ENCODE data around the gene CTDSPL. TPM values are rescaled to one million over a fixed set of nuclear protein-coding genes. Genes with fewer than 3 reads are reported as not detected.

CTDSPL gene
- total and polyA plus RNA-seq, 7 experiments from 2014 or later, result 0.15 to 5.6 (median 1.7) TPM

GRCh38 chr3:37922721-37923568, 61.3 kb downstream of the CTDSPL start:
- Mint-ChIP-seq H3K4me3 (no peak overlapping the region), H3K9me3 (no peaks in the 10 kb centered on the region), H3K27me3 (peaks cover 0 to 10% (median 0%) of the 10 kb centered on the region in 5 donors), H3K27ac (peak overlapping the region in 4 of 9 donors; percentile 1 to 66 (median 24)), H3K4me1 (peaks cover 0 to 9% (median 0%) of the 10 kb centered on the region in 7 donors), H3K36me3 (peaks cover 0 to 3% (median 0%) of the 10 kb centered on the region in 5 donors)
- Histone ChIP-seq H3K9me3 (ENCODE audit: control insufficient read depth in 2 of 3, low read length in 3 of 3) (no peaks in the 10 kb centered on the region), H3K27me3 (ENCODE audit: control insufficient read depth in 2 of 2, insufficient read depth in 2 of 2, low read length in 2 of 2) (no peaks in the 10 kb centered on the region), H3K36me3 (ENCODE audit: control insufficient read depth in 2 of 3, insufficient read depth in 3 of 3, low read length in 3 of 3) (no peaks in the 10 kb centered on the region), H3K4me3 (ENCODE audit: low read length) (no peak overlapping the region), H3K4me1 (ENCODE audit: control insufficient read depth in 2 of 2, insufficient read depth in 2 of 2, low read length in 2 of 2) (no peaks in the 10 kb centered on the region), H3K27ac (ENCODE audit: low read depth, low read length) (no peak overlapping the region)
- ATAC-seq (peak; percentile 60), DNase-seq (no peak)
- POLR2A ChIA-PET, result no interaction called here
- CTCF ChIA-PET, result interaction anchor here (0.6 kb wide), 1 partner anchor 596 kb away, joined by 3 read pairs; no protein-coding TSS in a partner anchor
- intact Hi-C loops (cut with micrococcal nuclease), result no loop called here

DNA sequence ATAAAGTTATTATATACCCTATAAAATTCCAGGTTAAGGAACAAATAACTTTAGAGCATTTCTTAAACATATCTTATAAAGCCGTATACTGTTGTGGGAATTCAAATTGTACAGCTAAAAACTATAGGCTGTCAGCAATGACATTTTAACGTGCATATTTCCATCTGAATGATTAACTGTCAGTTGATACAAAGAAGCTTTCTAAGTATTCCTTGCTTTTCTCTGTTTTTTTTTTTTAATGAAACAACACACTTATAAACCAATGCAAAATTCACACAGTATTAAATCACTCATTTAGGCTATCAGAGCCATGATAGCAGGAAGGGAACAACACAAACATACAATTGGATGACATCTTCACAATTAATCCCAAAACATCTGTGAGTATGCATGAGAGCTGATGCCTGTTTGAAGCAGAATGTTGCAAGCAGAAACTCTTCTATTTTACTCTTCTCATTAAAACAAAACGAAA, 61.9 kb downstream of the CTDSPL start:
- CTCF ChIA-PET, result no interaction called here
- peaks cover 0 to 1% (median 0%) of the 10 kb centered on the region in 11 donors for H3K9me3 Mint-ChIP-seq

DNA sequence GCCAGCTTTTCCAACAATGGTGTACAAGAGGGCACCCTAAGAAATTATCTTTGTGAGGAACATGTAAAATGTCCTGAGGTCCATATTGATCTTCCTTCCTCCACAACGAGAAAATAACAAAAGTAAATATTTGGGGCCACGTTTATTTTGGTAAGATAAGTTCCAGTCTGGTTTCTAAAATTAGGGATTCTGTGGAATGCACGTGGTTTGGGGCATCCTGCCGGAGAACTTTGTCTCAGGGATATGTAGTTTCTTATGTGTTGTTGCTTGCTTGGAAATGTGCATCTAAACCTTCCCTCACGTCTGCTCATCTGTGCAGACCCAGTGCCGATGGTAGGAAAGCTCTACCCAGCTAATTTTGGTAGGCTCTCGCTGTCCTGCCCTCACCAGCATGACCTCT, 62.8 kb downstream of the CTDSPL start:
- H3K27ac Mint-ChIP-seq, result no peak overlapping the region
- no peak overlapping the region for H3K4me3 ChIP-seq (ENCODE audit: low read length)
- ATAC-seq, result no peak
- no peaks in the 10 kb centered on the region for H3K9me3 ChIP-seq (ENCODE audit: control insufficient read depth in 2 of 3, low read length in 3 of 3)
- no peaks in the 10 kb centered on the region for H3K36me3 ChIP-seq (ENCODE audit: control insufficient read depth in 2 of 3, insufficient read depth in 3 of 3, low read length in 3 of 3)
- no peak overlapping the region for H3K27ac ChIP-seq (ENCODE audit: low read depth, low read length)
- DNase-seq, result no peak
- peaks cover 0 to 7% (median 0%) of the 10 kb centered on the region in 5 donors for H3K36me3 Mint-ChIP-seq
- peaks cover 0 to 10% (median 0%) of the 10 kb centered on the region in 11 donors for H3K9me3 Mint-ChIP-seq
- ChIA-PET POLR2A (no interaction called here), CTCF (no interaction called here)
- no peaks in the 10 kb centered on the region for H3K4me1 ChIP-seq (ENCODE audit: control insufficient read depth in 2 of 2, insufficient read depth in 2 of 2, low read length in 2 of 2)
- H3K4me3 Mint-ChIP-seq, result no peak overlapping the region
- no peaks in the 10 kb centered on the region for H3K27me3 ChIP-seq (ENCODE audit: control insufficient read depth in 2 of 2, insufficient read depth in 2 of 2, low read length in 2 of 2)
- peaks cover 0 to 5% (median 0%) of the 10 kb centered on the region in 5 donors for H3K27me3 Mint-ChIP-seq
- H3K4me1 Mint-ChIP-seq, result peaks cover 0 to 9% (median 0%) of the 10 kb centered on the region in 7 donors
- intact Hi-C loops (cut with micrococcal nuclease), result no loop called here

More for the DNA sequence above, 61.9 kb downstream of the CTDSPL start:
- H3K4me1 ChIP-seq (ENCODE audit: control insufficient read depth in 2 of 2, insufficient read depth in 2 of 2, low read length in 2 of 2), result no peaks in the 10 kb centered on the region
- intact Hi-C loops (cut with micrococcal nuclease), result no loop called here
- H3K4me1 Mint-ChIP-seq, result peaks cover 0 to 9% (median 0%) of the 10 kb centered on the region in 7 donors
- no peak overlapping the region for H3K4me3 Mint-ChIP-seq
- no peak overlapping the region for H3K27ac Mint-ChIP-seq
- peaks cover 0 to 3% (median 0%) of the 10 kb centered on the region in 5 donors for H3K36me3 Mint-ChIP-seq
- ATAC-seq, result no peak
- H3K9me3 ChIP-seq (ENCODE audit: control insufficient read depth in 2 of 3, low read length in 3 of 3), result no peaks in the 10 kb centered on the region
- H3K27ac ChIP-seq (ENCODE audit: low read depth, low read length), result no peak overlapping the region
- H3K4me3 ChIP-seq (ENCODE audit: low read length), result no peak overlapping the region
- H3K27me3 ChIP-seq (ENCODE audit: control insufficient read depth in 2 of 2, insufficient read depth in 2 of 2, low read length in 2 of 2), result no peaks in the 10 kb centered on the region
- no peak for DNase-seq
- peaks cover 0 to 9% (median 0%) of the 10 kb centered on the region in 5 donors for H3K27me3 Mint-ChIP-seq
- POLR2A ChIA-PET, result no interaction called here
- no peaks in the 10 kb centered on the region for H3K36me3 ChIP-seq (ENCODE audit: control insufficient read depth in 2 of 3, insufficient read depth in 3 of 3, low read length in 3 of 3)

GRCh38 chr3:37925157-37925556, 63.5 kb downstream of the CTDSPL start:
- ChIA-PET POLR2A (no interaction called here), CTCF (no interaction called here)
- peaks cover 0 to 11% (median 0%) of the 10 kb centered on the region in 11 donors for H3K9me3 Mint-ChIP-seq
- intact Hi-C loops (cut with micrococcal nuclease), result no loop called here
- DNase-seq (no peak), ATAC-seq (no peak)
- H3K27ac Mint-ChIP-seq, result no peak overlapping the region
- Histone ChIP-seq H3K27me3 (ENCODE audit: control insufficient read depth in 2 of 2, insufficient read depth in 2 of 2, low read length in 2 of 2) (no peaks in the 10 kb centered on the region), H3K27ac (ENCODE audit: low read depth, low read length) (no peak overlapping the region), H3K36me3 (ENCODE audit: control insufficient read depth in 2 of 3, insufficient read depth in 3 of 3, low read length in 3 of 3) (no peaks in the 10 kb centered on the region), H3K4me3 (ENCODE audit: low read length) (no peak overlapping the region), H3K9me3 (ENCODE audit: control insufficient read depth in 2 of 3, low read length in 3 of 3) (no peaks in the 10 kb centered on the region), H3K4me1 (ENCODE audit: control insufficient read depth in 2 of 2, insufficient read depth in 2 of 2, low read length in 2 of 2) (no peaks in the 10 kb centered on the region)
- peaks cover 0 to 9% (median 0%) of the 10 kb centered on the region in 7 donors for H3K4me1 Mint-ChIP-seq
- no peak overlapping the region for H3K4me3 Mint-ChIP-seq
- H3K27me3 Mint-ChIP-seq, result peaks cover 0 to 4% (median 0%) of the 10 kb centered on the region in 5 donors
- H3K36me3 Mint-ChIP-seq, result peaks cover 0 to 7% (median 0%) of the 10 kb centered on the region in 5 donors

GRCh38 chr3:37926611-37927010, 64.9 kb downstream of the CTDSPL start:
- Mint-ChIP-seq H3K27ac (no peak overlapping the region), H3K4me3 (no peak overlapping the region), H3K36me3 (peaks cover 0 to 7% (median 0%) of the 10 kb centered on the region in 5 donors), H3K9me3 (peaks cover 0 to 16% (median 0%) of the 10 kb centered on the region in 11 donors), H3K4me1 (peaks cover 0 to 9% (median 0%) of the 10 kb centered on the region in 7 donors), H3K27me3 (peaks cover 0 to 4% (median 4%) of the 10 kb centered on the region in 5 donors)
- CTCF ChIA-PET, result interaction anchor here (0.6 kb wide), 1 partner anchor 63 kb away, joined by 4 read pairs; no protein-coding TSS in a partner anchor
- Histone ChIP-seq H3K4me3 (ENCODE audit: low read length) (no peak overlapping the region), H3K27ac (ENCODE audit: low read depth, low read length) (no peak overlapping the region), H3K36me3 (ENCODE audit: control insufficient read depth in 2 of 3, insufficient read depth in 3 of 3, low read length in 3 of 3) (no peaks in the 10 kb centered on the region), H3K27me3 (ENCODE audit: control insufficient read depth in 2 of 2, insufficient read depth in 2 of 2, low read length in 2 of 2) (no peaks in the 10 kb centered on the region), H3K9me3 (ENCODE audit: control insufficient read depth in 2 of 3, low read length in 3 of 3) (no peaks in the 10 kb centered on the region), H3K4me1 (ENCODE audit: control insufficient read depth in 2 of 2, insufficient read depth in 2 of 2, low read length in 2 of 2) (no peaks in the 10 kb centered on the region)
- ATAC-seq (no peak), DNase-seq (no peak)
- POLR2A ChIA-PET, result no interaction called here
- intact Hi-C loops (cut with micrococcal nuclease), result no loop called here

DNA sequence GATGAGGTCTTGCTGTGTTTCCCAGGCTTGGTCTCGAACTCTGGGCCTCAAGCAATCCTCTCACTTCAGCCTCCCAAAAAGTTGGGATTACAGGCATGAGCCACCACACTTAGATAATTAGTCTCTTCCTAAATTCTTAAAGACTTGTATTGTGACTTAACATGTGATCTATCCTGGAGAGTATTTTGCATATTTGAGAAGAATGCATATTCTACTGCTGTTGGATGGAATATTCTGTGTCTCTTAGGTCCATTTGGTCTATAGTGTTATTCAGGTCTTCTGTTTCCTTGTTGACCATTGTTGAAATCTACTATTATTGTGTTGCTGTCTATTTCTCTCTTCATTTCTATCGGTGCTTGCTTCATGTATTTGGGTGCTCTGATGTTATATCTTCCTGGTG, 68.8 kb downstream of the CTDSPL start:
- no peak for ATAC-seq
- Histone ChIP-seq H3K27me3 (ENCODE audit: control insufficient read depth in 2 of 2, insufficient read depth in 2 of 2, low read length in 2 of 2) (no peaks in the 10 kb centered on the region), H3K27ac (ENCODE audit: low read depth, low read length) (no peak overlapping the region), H3K9me3 (ENCODE audit: control insufficient read depth in 2 of 3, low read length in 3 of 3) (no peaks in the 10 kb centered on the region), H3K4me1 (ENCODE audit: control insufficient read depth in 2 of 2, insufficient read depth in 2 of 2, low read length in 2 of 2) (no peaks in the 10 kb centered on the region), H3K4me3 (ENCODE audit: low read length) (no peak overlapping the region), H3K36me3 (ENCODE audit: control insufficient read depth in 2 of 3, insufficient read depth in 3 of 3, low read length in 3 of 3) (no peaks in the 10 kb centered on the region)
- H3K36me3 Mint-ChIP-seq, result peaks cover 0 to 7% (median 0%) of the 10 kb centered on the region in 5 donors
- peaks cover 0 to 16% (median 0%) of the 10 kb centered on the region in 11 donors for H3K9me3 Mint-ChIP-seq
- H3K4me3 Mint-ChIP-seq, result no peak overlapping the region
- H3K27ac Mint-ChIP-seq, result no peak overlapping the region
- DNase-seq, result no peak
- peaks cover 0 to 8% (median 4%) of the 10 kb centered on the region in 5 donors for H3K27me3 Mint-ChIP-seq
- intact Hi-C loops (cut with micrococcal nuclease), result no loop called here
- ChIA-PET POLR2A (no interaction called here), CTCF (no interaction called here)
- peaks cover 0 to 4% (median 0%) of the 10 kb centered on the region in 7 donors for H3K4me1 Mint-ChIP-seq
